SKM-1 (cell line): ENCODE measurements around the gene GLYR1.

Experiments
- DNase-seq: peaks from one replicate; lab custom pipeline; 2025; ENCODE audit not compliant: unreplicated experiment; lab: John Stamatoyannopoulos, UW

Gene GLYR1

GRCh38 chr16:4850211-4850610 lies 3.1 kb upstream of the GLYR1 start:
- no peak for DNase-seq

GRCh38 chr16:4847774-4848587 lies 893 bp upstream of the GLYR1 start:
- DNase-seq: no peak

- peak; percentile 39 for DNase-seq
Observed at GRCh38 chr16:4846503-4846900, 586 bp downstream of the GLYR1 start.

GRCh38 chr16:4840984-4841383 lies 6.1 kb downstream of the GLYR1 start:
- DNase-seq: no peak

GRCh38 chr16:4839942-4840341 lies 7.1 kb downstream of the GLYR1 start:
- no peak for DNase-seq

GRCh38 chr16:4837733-4838501 lies 9.2 kb downstream of the GLYR1 start:
- no peak for DNase-seq

GRCh38 chr16:4836727-4837126 lies 10.4 kb downstream of the GLYR1 start:
- no peak for DNase-seq

- DNase-seq: no peak
Observed at GRCh38 chr16:4833584-4833983, 13.5 kb downstream of the GLYR1 start.

GRCh38 chr16:4832698-4833343 lies 14.3 kb downstream of the GLYR1 start:
- no peak for DNase-seq

- no peak for DNase-seq
Observed at GRCh38 chr16:4831616-4832015, 15.5 kb downstream of the GLYR1 start.

- DNase-seq: no peak
Observed at GRCh38 chr16:4830408-4830807, 16.7 kb downstream of the GLYR1 start.

- DNase-seq: no peak
Observed at GRCh38 chr16:4828567-4829321, 18.3 kb downstream of the GLYR1 start.

- no peak for DNase-seq
Observed at GRCh38 chr16:4826980-4827379, 20.1 kb downstream of the GLYR1 start.

GRCh38 chr16:4826526-4826925 lies 20.6 kb downstream of the GLYR1 start:
- DNase-seq: no peak

- no peak for DNase-seq
Observed at GRCh38 chr16:4825196-4825595, 21.9 kb downstream of the GLYR1 start.

- no peak for DNase-seq
Observed at GRCh38 chr16:4820652-4821051, 26.4 kb downstream of the GLYR1 start.

- DNase-seq: no peak
Observed at GRCh38 chr16:4814542-4815173, 32.4 kb downstream of the GLYR1 start.

GRCh38 chr16:4814046-4814445 lies 33.0 kb downstream of the GLYR1 start:
- no peak for DNase-seq

- no peak for DNase-seq
Observed at GRCh38 chr16:4813251-4814003, 33.7 kb downstream of the GLYR1 start.

- DNase-seq: no peak
Observed at GRCh38 chr16:4811773-4812172, 35.3 kb downstream of the GLYR1 start.
